ENCODE measurements around the gene RBM17. TPM values are rescaled to one million over a fixed set of nuclear protein-coding genes. Genes with fewer than 3 reads are reported as not detected.

The RBM17 gene
- total RNA-seq, 1 donor from 2014 or later: 80.1 TPM

DNA sequence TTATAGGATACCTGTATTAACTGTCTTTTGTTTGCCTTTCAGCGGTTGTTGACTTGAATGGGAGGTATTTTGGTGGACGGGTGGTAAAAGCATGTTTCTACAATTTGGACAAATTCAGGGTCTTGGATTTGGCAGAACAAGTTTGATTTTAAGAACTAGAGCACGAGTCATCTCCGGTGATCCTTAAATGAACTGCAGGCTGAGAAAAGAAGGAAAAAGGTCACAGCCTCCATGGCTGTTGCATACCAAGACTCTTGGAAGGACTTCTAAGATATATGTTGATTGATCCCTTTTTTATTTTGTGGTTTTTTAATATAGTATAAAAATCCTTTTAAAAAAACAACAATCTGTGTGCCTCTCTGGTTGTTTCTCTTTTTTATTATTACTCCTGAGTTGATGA lies 26.6 kb downstream of the RBM17 start:
- peaks cover 46% of the 10 kb centered on the region for H3K36me3 Mint-ChIP-seq (ENCODE audit: unreplicated experiment)
- no peaks in the 10 kb centered on the region for H3K4me1 Mint-ChIP-seq (ENCODE audit: unreplicated experiment)
- no peak overlapping the region for H3K27ac Mint-ChIP-seq (ENCODE audit: unreplicated experiment)
- no peaks in the 10 kb centered on the region for H3K9me3 Mint-ChIP-seq (ENCODE audit: unreplicated experiment)
- no peaks in the 10 kb centered on the region for H3K27me3 Mint-ChIP-seq (ENCODE audit: unreplicated experiment)
- no peak overlapping the region for H3K4me3 Mint-ChIP-seq (ENCODE audit: unreplicated experiment)
- TF ChIP-seq, protein P1, sequence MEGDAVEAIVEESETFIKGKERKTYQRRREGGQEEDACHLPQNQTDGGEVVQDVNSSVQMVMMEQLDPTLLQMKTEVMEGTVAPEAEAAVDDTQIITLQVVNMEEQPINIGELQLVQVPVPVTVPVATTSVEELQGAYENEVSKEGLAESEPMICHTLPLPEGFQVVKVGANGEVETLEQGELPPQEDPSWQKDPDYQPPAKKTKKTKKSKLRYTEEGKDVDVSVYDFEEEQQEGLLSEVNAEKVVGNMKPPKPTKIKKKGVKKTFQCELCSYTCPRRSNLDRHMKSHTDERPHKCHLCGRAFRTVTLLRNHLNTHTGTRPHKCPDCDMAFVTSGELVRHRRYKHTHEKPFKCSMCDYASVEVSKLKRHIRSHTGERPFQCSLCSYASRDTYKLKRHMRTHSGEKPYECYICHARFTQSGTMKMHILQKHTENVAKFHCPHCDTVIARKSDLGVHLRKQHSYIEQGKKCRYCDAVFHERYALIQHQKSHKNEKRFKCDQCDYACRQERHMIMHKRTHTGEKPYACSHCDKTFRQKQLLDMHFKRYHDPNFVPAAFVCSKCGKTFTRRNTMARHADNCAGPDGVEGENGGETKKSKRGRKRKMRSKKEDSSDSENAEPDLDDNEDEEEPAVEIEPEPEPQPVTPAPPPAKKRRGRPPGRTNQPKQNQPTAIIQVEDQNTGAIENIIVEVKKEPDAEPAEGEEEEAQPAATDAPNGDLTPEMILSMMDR (IDR thresholded peaks at IDR 0.05): no peak
- no peak for DNase-seq (ENCODE audit: extremely low spot score, unreplicated experiment)

- Mint-ChIP-seq H3K4me1 (ENCODE audit: unreplicated experiment) (no peaks in the 10 kb centered on the region), H3K27ac (ENCODE audit: unreplicated experiment) (no peak overlapping the region), H3K27me3 (ENCODE audit: unreplicated experiment) (no peaks in the 10 kb centered on the region), H3K9me3 (ENCODE audit: unreplicated experiment) (no peaks in the 10 kb centered on the region), H3K4me3 (ENCODE audit: unreplicated experiment) (no peak overlapping the region), H3K36me3 (ENCODE audit: unreplicated experiment) (peaks cover 42% of the 10 kb centered on the region)
- TF ChIP-seq, protein P1 (IDR thresholded peaks at IDR 0.05): no peak
- no peak for DNase-seq (ENCODE audit: extremely low spot score, unreplicated experiment)
Measured at GRCh38 chr10:6115824-6116350, 27.1 kb downstream of the RBM17 start.

DNA sequence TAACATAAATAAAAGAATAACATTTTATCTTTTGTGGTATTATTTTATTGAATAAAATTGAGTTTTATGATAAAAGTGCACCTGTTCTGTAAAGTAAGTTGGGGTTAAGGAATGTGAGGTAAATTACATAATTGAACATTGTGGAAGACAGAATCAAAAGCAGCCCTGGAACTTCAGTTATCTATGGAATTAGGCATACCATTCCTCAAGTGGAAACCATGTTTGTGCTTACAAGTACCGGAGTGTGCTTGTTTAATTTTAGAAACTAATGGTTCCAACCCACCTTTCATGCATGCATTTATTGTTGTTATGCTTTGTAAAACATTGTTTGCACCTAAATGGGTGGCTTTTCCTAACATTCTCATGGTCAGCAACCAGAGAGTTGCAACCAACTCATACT lies 28.0 kb downstream of the RBM17 start:
- no peaks in the 10 kb centered on the region for H3K4me1 Mint-ChIP-seq (ENCODE audit: unreplicated experiment)
- peaks cover 40% of the 10 kb centered on the region for H3K36me3 Mint-ChIP-seq (ENCODE audit: unreplicated experiment)
- H3K4me3 Mint-ChIP-seq (ENCODE audit: unreplicated experiment): no peak overlapping the region
- TF ChIP-seq, protein P1 (IDR thresholded peaks at IDR 0.05): no peak
- no peak overlapping the region for H3K27ac Mint-ChIP-seq (ENCODE audit: unreplicated experiment)
- no peaks in the 10 kb centered on the region for H3K9me3 Mint-ChIP-seq (ENCODE audit: unreplicated experiment)
- no peaks in the 10 kb centered on the region for H3K27me3 Mint-ChIP-seq (ENCODE audit: unreplicated experiment)
- DNase-seq (ENCODE audit: extremely low spot score, unreplicated experiment): no peak

- TF ChIP-seq, protein P1 (IDR thresholded peaks at IDR 0.05): no peak
- no peaks in the 10 kb centered on the region for H3K9me3 Mint-ChIP-seq (ENCODE audit: unreplicated experiment)
- no peak for DNase-seq (ENCODE audit: extremely low spot score, unreplicated experiment)
- H3K27me3 Mint-ChIP-seq (ENCODE audit: unreplicated experiment): no peaks in the 10 kb centered on the region
- H3K27ac Mint-ChIP-seq (ENCODE audit: unreplicated experiment): peak overlapping the region; percentile 44
- H3K36me3 Mint-ChIP-seq (ENCODE audit: unreplicated experiment): peaks cover 31% of the 10 kb centered on the region
- no peak overlapping the region for H3K4me3 Mint-ChIP-seq (ENCODE audit: unreplicated experiment)
- H3K4me1 Mint-ChIP-seq (ENCODE audit: unreplicated experiment): no peaks in the 10 kb centered on the region
Measured at GRCh38 chr10:6117711-6118110, 28.9 kb downstream of the RBM17 start.

- Mint-ChIP-seq H3K27ac (ENCODE audit: unreplicated experiment) (no peak overlapping the region), H3K36me3 (ENCODE audit: unreplicated experiment) (peaks cover 16% of the 10 kb centered on the region), H3K4me1 (ENCODE audit: unreplicated experiment) (peaks cover 1% of the 10 kb centered on the region), H3K9me3 (ENCODE audit: unreplicated experiment) (no peaks in the 10 kb centered on the region), H3K27me3 (ENCODE audit: unreplicated experiment) (no peaks in the 10 kb centered on the region), H3K4me3 (ENCODE audit: unreplicated experiment) (no peak overlapping the region)
- no peak for DNase-seq (ENCODE audit: extremely low spot score, unreplicated experiment)
- TF ChIP-seq, protein P1 (IDR thresholded peaks at IDR 0.05): no peak
Measured at GRCh38 chr10:6119423-6119822, 30.6 kb downstream of the RBM17 start.
